Osteoblast (primary cell): ENCODE data around the gene SPTBN1. TPM values are rescaled to one million over a fixed set of nuclear protein-coding genes. Genes with fewer than 3 reads are reported as not detected.
"Not testable (repeated sequence)": the region's sequence is repeated elsewhere in the genome, so short reads cannot be mapped to it uniquely, and the experiment has no call there.

Source experiments
- DNase-seq: peaks from one replicate; pipeline ENCODE4 v3.0.0; 2011; ENCODE audit warnings: low spot score, mixed read lengths; ENCODE audit not compliant: insufficient read length; ENCODE audit errors: missing footprints
- H2AFZ ChIP-seq: 2 replicates; pipeline ENCODE4 v1.6.0; 2011; ENCODE audit warnings: mild to moderate bottlenecking, low read length
- H3K27ac ChIP-seq: 2 replicates; pipeline ENCODE4 v1.5.1; 2011; ENCODE audit warnings: mild to moderate bottlenecking, low read depth, low read length, moderate library complexity
- H3K27me3 ChIP-seq: 2 replicates; pipeline ENCODE4 v1.6.0; 2012; ENCODE audit warnings: mild to moderate bottlenecking, control low read depth, inconsistent platforms, low read length, moderate library complexity; ENCODE audit not compliant: insufficient read depth
- H3K36me3 ChIP-seq: 2 replicates; pipeline ENCODE4 v1.5.1; 2011; ENCODE audit warnings: mild to moderate bottlenecking, low read length, control low read depth, moderate library complexity; ENCODE audit not compliant: insufficient read depth
- H3K4me1 ChIP-seq: 2 replicates; pipeline ENCODE4 v1.5.1; 2011; ENCODE audit warnings: mild to moderate bottlenecking, low read length, control low read depth, moderate library complexity; ENCODE audit not compliant: insufficient read depth
- H3K4me2 ChIP-seq: 2 replicates; pipeline ENCODE4 v1.6.0; 2011; ENCODE audit warnings: mild to moderate bottlenecking, low read length; ENCODE audit not compliant: insufficient read depth
- H3K4me3 ChIP-seq: fragments of 200-600 bp; sonication (generic); 3 replicates; pipeline ENCODE4 v1.5.1; 2012; ENCODE audit warnings: mild to moderate bottlenecking, low read length, inconsistent platforms; ENCODE audit not compliant: insufficient read depth
- H3K79me2 ChIP-seq: 2 replicates; pipeline ENCODE4 v1.6.0; 2012; ENCODE audit warnings: mild to moderate bottlenecking, low read length, control low read depth, inconsistent platforms; ENCODE audit not compliant: insufficient read depth
- H3K9me3 ChIP-seq: 2 replicates; pipeline ENCODE4 v1.5.1; 2011; ENCODE audit warnings: low read depth, low read length, control low read depth
- H4K20me1 ChIP-seq: 2 replicates; pipeline ENCODE4 v1.6.0; 2012; ENCODE audit warnings: mild to moderate bottlenecking, low read length, control low read depth; ENCODE audit not compliant: insufficient read depth
- total RNA-seq: library from RNA; depleted of rRNA; stranded (reverse); fragments of >200 nt; gene quantifications from 2 replicates; pipeline ENCODE4 v1.2.3, GENCODE V29; 2012
- TF ChIP-seq, protein P1 (sequence below): IDR thresholded peaks from 2 replicates; pipeline ENCODE4 v1.5.1; 2011; ENCODE audit warnings: mild to moderate bottlenecking, low read depth, low read length, moderate library complexity; ENCODE audit errors: extremely low read depth

SPTBN1 gene
- total RNA-seq, 1 donor, result 249 TPM

DNA sequence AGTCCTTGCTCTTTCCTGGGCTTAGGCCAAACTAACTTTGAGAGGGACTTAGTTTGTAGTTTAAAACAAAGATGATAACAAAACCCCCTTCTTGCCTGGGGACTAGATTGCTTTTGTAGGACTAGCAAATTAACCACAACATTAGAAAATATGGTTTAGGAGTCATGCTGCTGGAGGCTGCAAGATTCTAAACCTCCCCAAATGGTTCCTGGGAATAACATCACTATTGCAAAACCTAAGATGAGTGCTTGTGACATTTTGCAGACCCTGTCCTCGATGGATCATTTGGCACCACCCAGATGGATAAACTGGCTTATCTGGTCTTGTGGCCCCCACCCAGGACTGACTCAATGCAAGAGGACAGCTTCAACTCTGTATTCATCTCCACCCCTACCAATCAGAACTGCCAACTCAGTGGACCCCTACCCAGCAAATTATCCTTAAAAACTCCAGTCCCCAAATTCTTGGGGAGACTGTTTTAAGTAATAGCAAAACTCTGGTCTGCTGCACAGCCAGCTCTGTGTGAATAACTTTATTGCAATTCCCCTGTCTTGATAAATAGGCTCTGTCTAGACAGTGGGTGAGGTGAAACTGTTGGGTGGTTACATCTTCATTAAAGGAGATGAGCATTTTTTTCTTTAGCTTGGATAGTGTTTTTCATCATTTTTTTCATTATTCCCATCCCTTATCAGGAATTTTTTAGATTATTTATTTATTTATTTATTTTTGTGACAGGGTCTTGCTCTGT is 58.9 kb downstream of the SPTBN1 start:
- H4K20me1 ChIP-seq, result peaks cover 22% of the 10 kb centered on the region
- H3K36me3 ChIP-seq, result no peaks in the 10 kb centered on the region
- peaks cover 10% of the 10 kb centered on the region for H3K4me1 ChIP-seq
- no peak for DNase-seq
- no peak overlapping the region for H3K4me3 ChIP-seq
- TF ChIP-seq, protein P1, sequence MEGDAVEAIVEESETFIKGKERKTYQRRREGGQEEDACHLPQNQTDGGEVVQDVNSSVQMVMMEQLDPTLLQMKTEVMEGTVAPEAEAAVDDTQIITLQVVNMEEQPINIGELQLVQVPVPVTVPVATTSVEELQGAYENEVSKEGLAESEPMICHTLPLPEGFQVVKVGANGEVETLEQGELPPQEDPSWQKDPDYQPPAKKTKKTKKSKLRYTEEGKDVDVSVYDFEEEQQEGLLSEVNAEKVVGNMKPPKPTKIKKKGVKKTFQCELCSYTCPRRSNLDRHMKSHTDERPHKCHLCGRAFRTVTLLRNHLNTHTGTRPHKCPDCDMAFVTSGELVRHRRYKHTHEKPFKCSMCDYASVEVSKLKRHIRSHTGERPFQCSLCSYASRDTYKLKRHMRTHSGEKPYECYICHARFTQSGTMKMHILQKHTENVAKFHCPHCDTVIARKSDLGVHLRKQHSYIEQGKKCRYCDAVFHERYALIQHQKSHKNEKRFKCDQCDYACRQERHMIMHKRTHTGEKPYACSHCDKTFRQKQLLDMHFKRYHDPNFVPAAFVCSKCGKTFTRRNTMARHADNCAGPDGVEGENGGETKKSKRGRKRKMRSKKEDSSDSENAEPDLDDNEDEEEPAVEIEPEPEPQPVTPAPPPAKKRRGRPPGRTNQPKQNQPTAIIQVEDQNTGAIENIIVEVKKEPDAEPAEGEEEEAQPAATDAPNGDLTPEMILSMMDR, result no peak
- H3K9me3 ChIP-seq, result no peaks in the 10 kb centered on the region
- no peak overlapping the region for H2AFZ ChIP-seq
- no peak overlapping the region for H3K4me2 ChIP-seq
- no peaks in the 10 kb centered on the region for H3K27me3 ChIP-seq
- H3K79me2 ChIP-seq, result peaks cover 97% of the 10 kb centered on the region
- no peak overlapping the region for H3K27ac ChIP-seq

DNA sequence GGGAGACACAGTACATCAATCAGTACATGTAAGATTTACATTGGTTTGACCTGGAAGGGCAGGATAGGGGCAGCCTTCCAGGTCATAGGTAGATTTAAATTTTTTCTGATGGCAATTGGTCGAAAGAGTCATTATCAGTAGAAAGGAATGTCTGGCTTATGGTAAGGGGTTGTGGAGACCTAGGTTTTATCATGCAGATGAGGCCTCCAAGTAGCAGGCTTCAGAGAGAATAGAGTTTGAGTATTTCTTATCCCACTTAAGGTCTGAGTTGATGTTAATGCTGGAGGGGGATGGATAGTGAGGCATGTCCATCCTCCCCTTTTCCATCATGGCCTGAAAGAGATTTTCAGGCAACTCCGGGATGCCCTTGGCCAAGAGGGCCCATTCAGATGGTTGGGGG is 60.7 kb downstream of the SPTBN1 start:
- H3K27ac ChIP-seq, result no peak overlapping the region
- H3K4me2 ChIP-seq, result no peak overlapping the region
- H3K36me3 ChIP-seq, result no peaks in the 10 kb centered on the region
- no peaks in the 10 kb centered on the region for H3K27me3 ChIP-seq
- no peak overlapping the region for H2AFZ ChIP-seq
- TF ChIP-seq, protein P1, result no peak
- H3K4me1 ChIP-seq, result peaks cover 20% of the 10 kb centered on the region
- no peaks in the 10 kb centered on the region for H3K9me3 ChIP-seq
- peaks cover 24% of the 10 kb centered on the region for H4K20me1 ChIP-seq
- DNase-seq, result no peak
- no peak overlapping the region for H3K4me3 ChIP-seq
- H3K79me2 ChIP-seq, result peaks cover 92% of the 10 kb centered on the region

DNA sequence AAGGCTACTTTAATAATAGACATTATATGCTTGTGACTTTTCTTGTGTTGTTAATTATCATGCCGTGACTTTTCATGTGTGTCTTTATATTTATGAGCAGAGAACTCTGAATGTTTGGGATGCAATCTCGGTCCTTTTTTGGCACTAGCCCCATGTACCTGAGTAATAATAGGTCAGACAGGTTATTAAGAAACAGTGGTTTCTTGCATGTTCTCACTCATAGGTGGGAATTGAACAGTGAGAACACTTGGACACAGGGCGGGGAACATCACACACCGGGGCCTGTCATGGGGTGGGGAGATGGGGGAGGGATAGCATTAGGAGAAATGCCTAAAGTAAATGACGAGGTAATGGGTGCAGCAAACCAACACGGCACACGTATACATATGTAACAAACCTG is 61.9 kb downstream of the SPTBN1 start:
- not testable (repeated sequence) for DNase-seq, H3K36me3 ChIP-seq, H3K9me3 ChIP-seq, H3K4me2 ChIP-seq, H2AFZ ChIP-seq, H3K27me3 ChIP-seq, H3K27ac ChIP-seq, H3K4me3 ChIP-seq
- Histone ChIP-seq H3K4me1 (peaks cover 17% of the 10 kb centered on the region), H3K79me2 (peaks cover 91% of the 10 kb centered on the region), H4K20me1 (peaks cover 21% of the 10 kb centered on the region)

DNA sequence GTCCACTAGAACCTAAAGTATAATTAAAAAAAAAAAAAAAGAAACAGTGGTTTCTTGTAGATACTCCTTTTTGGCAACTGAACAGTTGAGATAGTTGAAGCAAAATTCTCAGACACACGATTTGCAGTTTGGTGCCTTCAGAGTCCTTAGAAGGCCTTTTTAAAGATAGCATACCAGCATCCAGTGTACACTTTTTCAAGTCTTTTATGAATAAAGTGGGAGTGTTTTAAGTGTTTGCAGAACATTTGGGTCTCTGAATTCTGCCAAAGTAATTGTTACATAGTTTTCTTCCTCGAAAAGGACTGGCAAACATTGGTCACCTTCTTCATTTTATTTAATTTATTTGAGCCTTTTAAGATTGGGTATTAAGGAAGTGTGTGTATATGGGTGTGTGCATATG is 62.3 kb downstream of the SPTBN1 start:
- peaks cover 19% of the 10 kb centered on the region for H3K4me1 ChIP-seq
- peaks cover 91% of the 10 kb centered on the region for H3K79me2 ChIP-seq
- no peaks in the 10 kb centered on the region for H3K27me3 ChIP-seq
- no peaks in the 10 kb centered on the region for H3K36me3 ChIP-seq
- no peak overlapping the region for H3K27ac ChIP-seq
- DNase-seq, result no peak
- H3K4me3 ChIP-seq, result no peak overlapping the region
- peaks cover 25% of the 10 kb centered on the region for H4K20me1 ChIP-seq
- no peak overlapping the region for H2AFZ ChIP-seq
- no peak overlapping the region for H3K4me2 ChIP-seq
- TF ChIP-seq, protein P1, result no peak
- H3K9me3 ChIP-seq, result no peaks in the 10 kb centered on the region
